H1 (cell line): ENCODE measurements around the gene RNF44. TPM values are rescaled to one million over a fixed set of nuclear protein-coding genes. Genes with fewer than 3 reads are reported as not detected.

Experiments
- CTCF ChIA-PET: fragments of 300-600 bp; sonication (Branson Sonifier 250); formaldehyde crosslinking; loops from one replicate; lab custom pipeline; 2021; ENCODE audit not compliant: partially characterized antibody; lab: Charles Lee
- POLR2A ChIA-PET: fragments of 300-600 bp; sonication (Branson Sonifier 250); formaldehyde crosslinking; loops from one replicate; lab custom pipeline; 2021; ENCODE audit warnings: inconsistent platforms; ENCODE audit not compliant: partially characterized antibody; lab: Charles Lee
- DNase-seq, 2 experiments: peaks; one replicate each; pipeline versions ENCODE4 v3.0.0 to v3.0.0-alpha.2; 2010 to 2022; ENCODE audit warnings: low spot score in 2 of 2, low read depth in 1 of 2, mixed read lengths in 1 of 2
- FAIRE-seq: peaks from 2 replicates; lab custom pipeline; 2011; peaks lifted over from hg19 to GRCh38; lab: Jason Lieb, UNC
- H2AFZ ChIP-seq: 2 replicates; pipeline ENCODE4 v1.8.1; 2012; ENCODE audit warnings: low read length, inconsistent platforms
- H2AK5ac ChIP-seq: 2 replicates; pipeline ENCODE4 v1.6.1; 2013; ENCODE audit warnings: low read depth, low read length
- H2BK120ac ChIP-seq: replicated peaks from 2 replicates; pipeline ENCODE3; 2013; ENCODE audit warnings: low read depth, low read length, inconsistent platforms
- H2BK12ac ChIP-seq: 2 replicates; pipeline ENCODE4 v1.6.1; 2013; ENCODE audit warnings: low read depth, low read length
- H2BK15ac ChIP-seq: 2 replicates; pipeline ENCODE4 v1.6.1; 2013; ENCODE audit warnings: low read length
- H2BK20ac ChIP-seq: 2 replicates; pipeline ENCODE4 v1.6.1; 2013; ENCODE audit warnings: low read length
- H2BK5ac ChIP-seq: 2 replicates; pipeline ENCODE4 v1.6.1; 2013; ENCODE audit warnings: low read depth, low read length
- H3K14ac ChIP-seq: 2 replicates; pipeline ENCODE4 v1.6.1; 2013; ENCODE audit warnings: inconsistent platforms; ENCODE audit not compliant: insufficient read length
- H3K18ac ChIP-seq: 2 replicates; pipeline ENCODE4 v1.6.1; 2013; ENCODE audit warnings: low read length; ENCODE audit errors: extremely low read depth
- H3K23ac ChIP-seq: 2 replicates; pipeline ENCODE4 v1.6.1; 2013; ENCODE audit warnings: inconsistent platforms; ENCODE audit not compliant: insufficient read length
- H3K23me2 ChIP-seq: 2 replicates; pipeline ENCODE4 v1.6.1; 2013; ENCODE audit warnings: low read depth, low read length
- H3K27ac ChIP-seq: 2 replicates; pipeline ENCODE4 v1.6.1; 2011; ENCODE audit warnings: low read depth, low read length, inconsistent platforms
- H3K27me3 ChIP-seq, 4 experiments: replicated peaks in 1 of 4; 1 replicate in 1 of 4; 2 replicates in 3 of 4; pipeline versions ENCODE4 v1.6.1 to v1.8.1; 2011 to 2013; ENCODE audit warnings: low read length in 3 of 4, mild to moderate bottlenecking in 3 of 4, inconsistent platforms in 2 of 4, mixed read lengths in 2 of 4, moderate library complexity in 1 of 4; ENCODE audit not compliant: control insufficient read depth in 3 of 4, insufficient read depth in 3 of 4; ENCODE audit errors: extremely low read depth in 1 of 4
- H3K36me3 ChIP-seq, 4 experiments: 2 replicates each; pipeline versions ENCODE4 v1.6.1 to v1.8.1; 2011 to 2013; ENCODE audit warnings: mild to moderate bottlenecking in 4 of 4, low read length in 3 of 4, moderate library complexity in 2 of 4, control low read depth in 1 of 4, inconsistent platforms in 1 of 4; ENCODE audit not compliant: insufficient read depth in 4 of 4, control insufficient read depth in 2 of 4
- H3K4ac ChIP-seq: replicated peaks from 2 replicates; pipeline ENCODE3; 2013; ENCODE audit warnings: low read length, low read depth, mixed read lengths, inconsistent platforms; ENCODE audit not compliant: insufficient read length
- H3K4me1 ChIP-seq, 4 experiments: replicated peaks in 1 of 4; 1 replicate in 1 of 4; 2 replicates in 3 of 4; pipeline versions ENCODE4 v1.6.1 to v1.8.1; 2011 to 2013; ENCODE audit warnings: low read length in 3 of 4, inconsistent platforms in 2 of 4, mixed read lengths in 1 of 4; ENCODE audit not compliant: insufficient read depth in 4 of 4, control insufficient read depth in 3 of 4
- H3K4me2 ChIP-seq, 2 experiments: 2 replicates each; pipeline versions ENCODE4 v1.6.1 to v1.8.1; 2011 to 2013; ENCODE audit warnings: low read depth in 2 of 2, low read length in 2 of 2, control low read depth in 1 of 2, inconsistent platforms in 1 of 2, mild to moderate bottlenecking in 1 of 2; ENCODE audit not compliant: insufficient read depth in 1 of 2
- H3K4me3 ChIP-seq, 4 experiments: fragments of 200-600, 300-600 bp in 1 of 4; sonication (generic), shearing (Covaris generic), sonication (Bioruptor Twin) in 1 of 4; 2 replicates each; pipeline versions ENCODE4 v1.5.1 to v1.8.1; 2011 to 2016; ENCODE audit warnings: low read length in 4 of 4, low read depth in 3 of 4, control low read depth in 2 of 4, inconsistent platforms in 2 of 4, mild to moderate bottlenecking in 2 of 4, mixed read lengths in 1 of 4, moderate library complexity in 1 of 4; ENCODE audit not compliant: insufficient read depth in 2 of 4; ENCODE audit errors: extremely low read depth in 1 of 4
- H3K56ac ChIP-seq: replicated peaks from 2 replicates; pipeline ENCODE3; 2013; ENCODE audit warnings: low read depth, mild to moderate bottlenecking, mixed read lengths, low read length, inconsistent platforms; ENCODE audit not compliant: insufficient read length
- H3K79me1 ChIP-seq: 2 replicates; pipeline ENCODE4 v1.6.1; 2013; ENCODE audit warnings: low read depth, low read length, control low read depth
- H3K79me2 ChIP-seq, 2 experiments: 2 replicates each; pipeline versions ENCODE4 v1.6.1 to v1.8.1; 2012 to 2013; ENCODE audit warnings: low read length in 2 of 2, mild to moderate bottlenecking in 2 of 2, inconsistent platforms in 1 of 2; ENCODE audit not compliant: insufficient read depth in 2 of 2, control insufficient read depth in 1 of 2
- H3K9ac ChIP-seq, 4 experiments: replicated peaks in 1 of 4; 1 replicate in 1 of 4; 2 replicates in 3 of 4; pipeline versions ENCODE4 v1.6.1 to v1.8.1; 2011 to 2013; ENCODE audit warnings: low read depth in 3 of 4, low read length in 3 of 4, control low read depth in 2 of 4, mild to moderate bottlenecking in 2 of 4, moderate library complexity in 2 of 4, inconsistent platforms in 1 of 4; ENCODE audit errors: extremely low read depth in 1 of 4
- H3K9me3 ChIP-seq, 2 experiments: 2 replicates each; pipeline versions ENCODE4 v1.6.1 to v1.8.1; 2012 to 2013; ENCODE audit warnings: mild to moderate bottlenecking in 2 of 2, moderate library complexity in 2 of 2, control low read depth in 1 of 2, inconsistent platforms in 1 of 2, low read depth in 1 of 2, low read length in 1 of 2, mixed read lengths in 1 of 2; ENCODE audit not compliant: insufficient read depth in 2 of 2
- H4K20me1 ChIP-seq, 2 experiments: replicated peaks in 1 of 2; 2 replicates each; pipeline versions ENCODE3 to v1.8.1; 2011 to 2013; ENCODE audit warnings: inconsistent platforms in 2 of 2, low read length in 2 of 2, mild to moderate bottlenecking in 1 of 2; ENCODE audit not compliant: insufficient read depth in 2 of 2, control insufficient read depth in 1 of 2
- H4K5ac ChIP-seq: 2 replicates; pipeline ENCODE4 v1.6.1; 2013; ENCODE audit warnings: low read length, low read depth, mixed read lengths, inconsistent platforms; ENCODE audit not compliant: insufficient read length
- H4K8ac ChIP-seq: 2 replicates; pipeline ENCODE4 v1.8.0; 2013; ENCODE audit warnings: mild to moderate bottlenecking, moderate library complexity, low read length, inconsistent platforms; ENCODE audit not compliant: insufficient read depth; ENCODE audit errors: extremely low read depth
- H4K91ac ChIP-seq: replicated peaks from 2 replicates; pipeline ENCODE3; 2013; ENCODE audit warnings: low read length, mixed read lengths, inconsistent platforms; ENCODE audit not compliant: insufficient read length
- BCL11A ChIP-seq, 2 experiments: IDR thresholded peaks; one replicate each; pipeline ENCODE4 v1.6.1; 2011; ENCODE audit warnings: low read depth in 2 of 2, low read length in 2 of 2, mild to moderate bottlenecking in 2 of 2
- CBX5 ChIP-seq: fragments of 300-800, 300-1000 bp; sonication (generic); IDR thresholded peaks from 2 replicates; pipeline ENCODE4 v1.7.1; 2016; ENCODE audit warnings: antibody characterized with exemption, low read length, low read depth
- E2F6 ChIP-seq: IDR thresholded peaks from 2 replicates; pipeline ENCODE4 v1.6.1; 2012; ENCODE audit warnings: inconsistent platforms
- EZH2 ChIP-seq: fragments of 200-600 bp; sonication (generic); IDR thresholded peaks from 2 replicates; pipeline ENCODE4 v1.7.1; 2012; ENCODE audit warnings: low read depth, mild to moderate bottlenecking, moderate library complexity, low read length, inconsistent platforms; ENCODE audit not compliant: severe bottlenecking
- PHF8 ChIP-seq: fragments of 200-600 bp; sonication (generic); conservative IDR thresholded peaks from 2 replicates; pipeline ENCODE4 v1.7.1; 2012; ENCODE audit warnings: low read depth, mild to moderate bottlenecking, inconsistent platforms, low read length, moderate library complexity
- POLR2A ChIP-seq, 2 experiments: IDR thresholded peaks; 1 replicate in 1 of 2; 2 replicates in 1 of 2; pipeline ENCODE4 v1.6.1; 2011; ENCODE audit warnings: low read depth in 2 of 2, low read length in 2 of 2, mild to moderate bottlenecking in 2 of 2; ENCODE audit errors: control extremely low read depth in 1 of 2
- RFX5 ChIP-seq: IDR thresholded peaks from 2 replicates; pipeline ENCODE4 v1.6.1; 2011; ENCODE audit warnings: low read depth, low read length, improper control_type of control experiment, borderline replicate concordance
- SIN3A ChIP-seq, 2 experiments: IDR thresholded peaks in 1 of 2; conservative IDR thresholded peaks in 1 of 2; 2 replicates each; pipeline ENCODE4 v1.6.1; 2011 to 2012; ENCODE audit warnings: low read length in 2 of 2, improper control_type of control experiment in 1 of 2, low read depth in 1 of 2, mild to moderate bottlenecking in 1 of 2
- TAF1 ChIP-seq: IDR thresholded peaks from 2 replicates; pipeline ENCODE4 v1.6.1; 2011; ENCODE audit warnings: mild to moderate bottlenecking, low read depth, low read length
- TAF7 ChIP-seq: optimal IDR thresholded peaks from 2 replicates; pipeline ENCODE3; 2011; ENCODE audit warnings: low read depth, mild to moderate bottlenecking, inconsistent platforms, low read length, moderate library complexity, borderline replicate concordance
- WGBS, 2 experiments: shearing (Covaris generic) in 1 of 2; methylation state at CpG; one replicate each; pipeline versions ENCODE4 v1.1.6 to v1.1.7; 2013 to 2015; ENCODE audit warnings: low lambda C conversion rate in 2 of 2, mixed read lengths in 2 of 2, inconsistent platforms in 1 of 2, low coverage in 1 of 2, missing lambda C conversion rate in 1 of 2; ENCODE audit not compliant: insufficient replicate concordance in 2 of 2, insufficient coverage in 1 of 2, insufficient read length in 1 of 2; ENCODE audit errors: extremely low coverage in 1 of 2, missing lambda C conversion rate in 1 of 2; 5-methylcytosine and 5-hydroxymethylcytosine counted together
- polyA plus RNA-seq, 7 experiments: library from polyadenylated mRNA; depleted of rRNA in 3 of 7; stranded (reverse) in 5 of 7; unstranded in 2 of 7; fragments of >200 nt in 5 of 7; fragments of 200-250 nt in 2 of 7; gene quantifications; 1 replicate in 5 of 7; 2 replicates in 1 of 7; 4 replicates in 1 of 7; pipeline versions ENCODE4 v1.2.1 to v1.2.3, GENCODE V29; 2011 to 2013; ENCODE audit warnings: missing spikeins in 2 of 7, mixed read lengths in 2 of 7
- total RNA-seq: library from RNA; stranded (reverse); fragmentation: NEBNext Ultra II Directional; extraction: Animal tissue kit (Norgen Biotek cat#: 25700); gene quantifications from 2 replicates; pipeline ENCODE4 v1.2.1, GENCODE V29; 2021

Gene RNF44
- total and polyA plus RNA-seq, 2 of the 8 experiments (the other 6 are each of a cell fraction or from before 2014, with no cell fraction given), result 54.7 to 164 TPM

- DNase-seq, result peak in 1 of 2 experiments; percentile 81
- no peak for FAIRE-seq
- TF ChIP-seq PHF8, result no peak
- TF ChIP-seq BCL11A (IDR thresholded peaks at IDR 0.05; ENCODE audit: low read depth in 2 of 2, low read length in 2 of 2), result no peak
- TF ChIP-seq TAF7, result no peak
- no peak for TF ChIP-seq EZH2
- no peak for TF ChIP-seq CBX5
- TF ChIP-seq RFX5, result no peak
- no peak for TF ChIP-seq E2F6
- TF ChIP-seq TAF1, result 0 out of 2 replicates have a peak, but pooled peaks have one; percentile 23
- TF ChIP-seq SIN3A (conservative IDR thresholded peaks at IDR 0.05 in 1 of 2, IDR thresholded peaks at IDR 0.05 in 1 of 2; ENCODE audit: low read depth in 1 of 2, low read length in 2 of 2), result no peak
- peak in 1 of 2 experiments; percentile 58; a peak in 1 of 3 replicates for TF ChIP-seq POLR2A (IDR thresholded peaks at IDR 0.05; ENCODE audit: control extremely low read depth in 1 of 2, low read depth in 2 of 2, low read length in 2 of 2)
Measured at GRCh38 chr5:176541338-176542134, 4.3 kb upstream of the RNF44 start.

More at GRCh38 chr5:176541338-176542134, 4.3 kb upstream of the RNF44 start:
- peaks cover 0 to 1% of the 10 kb centered on the region in 2 experiments for H4K20me1 ChIP-seq
- peak overlapping the region; percentile 59 for H4K5ac ChIP-seq
- WGBS, 2 experiments, result 52% methylated on average over 12 of the region's 12 CpGs; no CpG with 5 or more reads in 1 of the 2 experiments
- peak overlapping the region; percentile 69 for H3K4ac ChIP-seq
- H3K79me2 ChIP-seq, result peaks cover 0 to 2% of the 10 kb centered on the region in 2 experiments; a peak in 1 of 4 replicates
- H3K27me3 ChIP-seq, result no peaks in the 10 kb centered on the region; a peak in 1 of 7 replicates
- H3K9ac ChIP-seq, result peak overlapping the region in 1 of 4 experiments; percentile 29; a peak in 2 of 7 replicates
- peak overlapping the region; percentile 89 for H3K18ac ChIP-seq
- H3K56ac ChIP-seq, result no peak overlapping the region
- H4K8ac ChIP-seq, result no peak overlapping the region; the same call in 1 of the 2 replicates
- H3K4me2 ChIP-seq, result peak overlapping the region; percentile 47 to 91; a peak in 3 of 4 replicates
- H3K27ac ChIP-seq, result no peak overlapping the region
- no peak overlapping the region for H2BK20ac ChIP-seq
- no peak overlapping the region for H3K23ac ChIP-seq
- H4K91ac ChIP-seq, result peak overlapping the region; percentile 91
- H3K4me1 ChIP-seq, result peaks cover 9 to 18% (median 18%) of the 10 kb centered on the region in 4 experiments
- H2BK120ac ChIP-seq, result no peak overlapping the region
- H3K36me3 ChIP-seq, result no peaks in the 10 kb centered on the region
- H2AFZ ChIP-seq, result no peak overlapping the region
- no peaks in the 10 kb centered on the region for H3K9me3 ChIP-seq
- peaks cover 14% of the 10 kb centered on the region for H3K23me2 ChIP-seq
- H3K4me3 ChIP-seq, result peak overlapping the region in 3 of 4 experiments; percentile 2 to 76 (median 20); a peak in 4 of 8 replicates
- H3K14ac ChIP-seq, result no peak overlapping the region
- CTCF ChIA-PET, result interaction anchor here (0.7 to 3.7 kb wide), 3 partner anchors 12 to 54 kb away, joined by 3 to 27 read pairs (median 10); no protein-coding TSS in a partner anchor
- POLR2A ChIA-PET, result interaction anchor here (4.5 to 21.1 kb wide), 2 partner anchors 12 to 22 kb away, joined by 22 to 458 read pairs; no protein-coding TSS in a partner anchor
- H2AK5ac ChIP-seq, result peak overlapping the region; percentile 79; the same call in 1 of the 2 replicates
- peak overlapping the region; percentile 99 for H2BK12ac ChIP-seq
- peak overlapping the region; percentile 68; the same call in 1 of the 2 replicates for H2BK5ac ChIP-seq
- peaks cover 2% of the 10 kb centered on the region; the same call in 1 of the 2 replicates for H3K79me1 ChIP-seq
- H2BK15ac ChIP-seq, result peak overlapping the region; percentile 61; the same call in 1 of the 2 replicates
